GM18909 (cell line): ENCODE measurements around the gene CIPC.
A peak's percentile ranks its signal among the peaks of the same experiment; 100 is the strongest.

Source experiments
- ATAC-seq: cut with Tn5 transposase; IDR thresholded peaks from one replicate; pipeline ENCODE4 v1.9.1; 2021; ENCODE audit warnings: mild to moderate bottlenecking; ENCODE audit not compliant: unreplicated experiment, poor library complexity

Gene CIPC

DNA sequence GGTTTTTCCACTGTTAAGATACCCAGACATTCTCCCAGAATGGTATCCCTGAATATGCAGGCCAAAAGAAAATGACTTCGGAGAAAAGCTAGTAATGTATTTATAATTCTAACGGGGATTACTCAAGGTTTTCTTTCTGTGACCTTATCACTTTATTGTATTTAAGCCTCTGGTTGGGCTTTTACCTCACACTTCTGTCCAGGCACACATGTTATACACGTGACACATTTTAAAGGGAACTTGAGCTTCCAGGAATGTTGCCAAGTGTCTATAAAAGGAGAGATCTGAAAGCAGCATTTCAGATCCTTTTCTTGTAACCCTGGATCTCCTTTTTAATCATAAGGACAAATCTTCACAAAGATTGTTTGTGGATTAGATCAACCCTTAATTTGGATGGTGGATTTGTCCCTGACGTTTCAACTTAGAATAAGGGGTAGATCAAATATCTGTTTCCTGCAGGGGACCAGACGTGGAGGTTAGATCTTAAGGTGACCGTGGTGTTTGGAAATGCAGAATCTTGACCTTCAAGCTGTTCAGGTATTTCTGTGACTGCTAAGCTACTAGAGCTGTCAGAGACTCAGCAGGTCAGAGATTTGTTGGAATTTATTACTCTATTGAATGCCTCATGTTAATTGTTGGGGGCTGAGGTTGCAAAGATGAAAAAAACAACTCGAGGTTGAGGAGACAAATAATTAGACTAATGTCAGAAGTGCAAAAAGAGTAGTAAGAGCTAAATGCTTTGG, 1.5 kb downstream of the CIPC start:
- no peak for ATAC-seq

DNA sequence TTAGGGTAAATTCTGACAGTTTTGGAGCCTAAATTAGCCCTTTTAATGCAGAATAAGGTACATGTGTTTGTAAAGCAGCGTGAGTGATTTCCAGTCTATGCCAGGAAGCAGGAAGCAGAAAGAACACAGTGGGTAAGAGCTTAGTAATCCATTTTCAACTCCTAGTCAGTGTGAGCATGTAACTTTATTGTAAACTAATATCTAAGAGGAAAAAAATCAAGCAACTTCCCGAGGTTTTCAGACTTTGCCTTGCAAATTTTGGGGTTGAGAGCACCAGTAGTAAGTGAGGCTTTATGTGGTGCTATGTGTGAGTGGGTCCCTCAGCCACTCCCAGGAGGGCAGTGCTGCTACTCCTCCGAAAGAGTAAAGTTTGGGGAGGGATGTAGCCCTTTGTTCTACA, 2.9 kb downstream of the CIPC start:
- no peak for ATAC-seq

DNA sequence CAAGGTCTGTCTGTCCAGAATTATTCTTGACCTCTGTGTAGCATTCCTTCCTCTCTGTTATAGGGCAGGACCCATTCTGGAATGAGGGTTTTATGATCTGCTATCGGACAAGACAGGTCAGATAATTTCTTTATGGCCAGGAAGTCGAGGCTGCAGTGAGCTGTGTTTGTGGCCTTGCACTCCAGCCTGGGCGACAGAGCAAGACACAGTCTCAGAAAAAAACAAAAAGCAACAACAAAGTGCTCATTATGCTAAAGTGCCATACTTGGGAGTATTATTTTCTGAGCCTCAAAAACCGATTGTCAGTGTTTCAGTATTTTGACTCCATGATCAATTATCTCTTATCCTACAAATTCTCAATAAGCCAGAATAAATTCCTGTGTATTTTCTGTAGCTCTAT, 4.1 kb downstream of the CIPC start:
- ATAC-seq: no peak

DNA sequence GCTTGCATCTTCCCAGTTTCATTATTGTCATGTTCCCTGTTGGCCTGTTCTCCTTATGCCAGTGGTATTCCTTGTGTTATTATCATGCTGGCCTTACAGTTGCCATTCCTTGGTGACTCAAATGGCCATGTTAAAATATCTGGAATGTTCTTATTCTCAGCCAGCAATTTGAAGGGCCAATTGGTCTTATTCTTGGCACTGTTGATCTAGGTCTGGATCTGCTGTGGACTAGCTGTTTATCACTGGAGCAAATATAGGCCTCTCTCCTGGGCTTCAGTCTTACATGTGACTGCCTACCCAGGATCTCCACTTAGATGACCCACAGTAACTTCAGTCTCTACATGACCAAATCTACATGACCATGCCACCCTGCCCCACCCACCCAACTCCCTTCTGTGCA, 5.4 kb downstream of the CIPC start:
- ATAC-seq: no peak

DNA sequence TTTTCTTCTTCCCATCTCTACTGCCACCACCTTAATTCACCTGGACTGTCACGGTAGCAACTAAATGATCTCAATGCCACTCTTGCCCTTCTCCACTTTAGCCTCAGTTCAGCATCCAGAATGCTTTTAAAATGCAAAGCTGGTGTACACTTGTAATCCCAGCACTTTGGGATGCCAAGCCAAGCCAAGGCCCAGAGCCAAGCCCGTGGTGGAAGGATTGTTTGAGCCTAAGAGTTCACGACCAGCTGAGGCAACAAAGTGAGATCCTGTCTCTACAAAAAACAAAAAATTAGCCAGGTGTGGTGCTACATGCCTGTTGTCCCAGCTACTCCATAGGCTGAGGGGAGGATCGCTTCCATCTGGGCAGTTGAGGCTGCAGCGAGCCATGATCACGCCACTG, 5.9 kb downstream of the CIPC start:
- no peak for ATAC-seq

DNA sequence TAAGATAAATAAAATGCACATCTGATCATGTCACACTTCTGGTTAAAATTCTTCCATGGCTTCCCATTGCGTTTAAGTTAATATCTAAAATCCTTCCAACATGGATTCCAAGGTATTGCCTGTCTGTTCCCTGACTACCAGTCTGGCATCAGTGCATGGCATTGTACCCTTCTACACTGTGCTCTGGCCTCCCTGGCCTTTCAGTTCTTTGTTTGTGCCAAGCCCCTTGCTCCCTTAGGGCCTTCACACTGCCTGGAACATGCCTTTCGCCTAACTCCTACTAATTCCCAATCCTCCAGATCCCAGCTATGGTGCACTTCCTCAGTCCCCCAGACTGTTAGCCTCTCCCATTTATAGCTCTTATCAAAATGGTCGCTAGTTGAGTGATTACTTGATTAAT, 6.3 kb downstream of the CIPC start:
- no peak for ATAC-seq

DNA sequence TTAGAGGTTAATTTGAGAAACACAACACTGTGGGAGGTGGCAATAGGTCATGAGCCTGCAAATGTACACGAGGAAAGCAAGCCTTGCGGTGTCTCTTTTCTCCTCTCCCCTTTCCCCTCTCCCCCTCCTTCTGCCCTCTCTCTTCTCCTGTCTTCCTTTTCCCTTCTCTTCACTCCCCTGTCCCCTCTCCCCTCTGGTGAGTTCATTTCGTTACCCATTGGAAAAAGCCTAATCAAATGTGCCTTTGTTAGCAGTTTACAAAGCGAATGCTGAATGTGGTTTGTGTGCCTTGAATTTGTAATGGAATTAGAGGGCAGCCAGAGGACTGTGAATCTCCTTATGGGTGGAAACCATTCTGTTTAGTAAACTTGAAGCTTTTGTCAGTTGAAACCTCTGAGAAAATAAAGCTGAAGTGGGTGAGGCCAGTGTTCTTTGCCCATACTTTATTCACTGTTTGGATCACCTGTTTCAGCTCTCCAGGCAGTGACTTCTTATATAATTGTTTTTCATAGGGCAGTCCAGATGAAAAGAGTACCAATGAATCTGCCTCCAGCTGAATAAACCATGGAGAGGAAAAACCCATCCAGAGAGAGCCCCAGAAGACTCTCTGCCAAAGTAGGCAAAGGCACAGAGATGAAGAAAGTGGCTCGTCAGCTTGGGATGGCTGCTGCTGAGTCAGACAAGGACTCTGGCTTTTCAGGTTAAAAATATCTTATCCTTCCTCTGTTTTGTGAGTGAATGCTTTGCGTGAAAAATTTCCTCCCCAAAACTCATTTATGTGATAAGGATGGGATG, 7.3 kb downstream of the CIPC start:
- ATAC-seq: no peak

DNA sequence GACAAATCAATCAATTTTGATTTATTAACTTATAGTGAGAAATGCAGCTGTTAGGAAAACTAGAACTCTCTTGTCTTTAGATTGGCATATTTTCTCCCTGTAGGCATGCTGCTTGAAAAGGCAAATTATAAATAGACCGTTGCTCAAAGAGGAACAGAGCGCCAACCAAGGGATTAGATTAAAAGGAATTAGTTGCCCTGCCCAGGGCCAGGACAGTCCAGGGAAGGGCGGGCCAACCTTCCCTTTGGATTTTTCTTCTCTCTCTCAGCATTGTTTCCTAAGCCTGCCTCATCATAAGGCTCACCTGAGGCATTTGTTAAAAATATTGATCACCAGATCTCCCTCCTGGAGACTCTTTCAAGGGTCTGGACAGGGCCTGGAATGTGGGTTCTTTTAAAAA, 8.6 kb downstream of the CIPC start:
- no peak for ATAC-seq

DNA sequence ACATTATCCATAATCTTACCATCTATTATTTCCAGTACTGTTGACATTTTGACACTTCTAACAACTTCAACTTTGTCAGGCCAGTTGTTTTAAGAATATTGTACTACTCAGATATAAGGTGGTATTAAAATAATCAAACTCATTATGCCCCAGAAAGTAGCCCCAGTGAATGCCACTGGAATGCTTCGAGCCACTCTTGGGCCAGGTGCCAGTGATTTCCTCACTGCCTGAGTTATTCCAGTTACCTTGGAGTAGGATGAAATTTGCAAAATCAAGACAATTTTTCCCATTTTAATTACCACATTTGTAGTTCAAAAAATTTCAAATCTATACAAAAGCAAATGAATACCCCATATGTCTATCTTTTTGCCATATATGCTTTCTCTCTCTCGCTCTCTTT, 9.2 kb downstream of the CIPC start:
- ATAC-seq: no peak

DNA sequence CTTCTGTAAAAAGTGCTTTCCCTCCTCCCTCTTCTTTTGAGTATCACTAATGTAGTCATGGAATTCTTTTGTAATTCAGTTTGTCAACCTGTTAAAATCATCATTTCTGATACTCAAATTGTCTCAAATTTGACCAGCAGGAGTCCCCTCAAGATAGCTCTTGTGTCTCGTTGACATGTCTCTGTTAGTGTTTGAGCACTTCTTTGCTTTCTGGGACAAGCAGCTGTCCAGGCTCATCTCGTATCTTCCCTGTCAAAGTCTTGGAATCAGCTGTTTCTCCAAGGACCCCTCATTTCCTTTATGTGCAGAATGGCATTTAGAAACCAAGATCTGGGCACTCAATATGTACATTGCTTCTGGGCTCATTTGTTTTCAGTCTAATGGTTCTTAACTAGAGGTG, 10.7 kb downstream of the CIPC start:
- no peak for ATAC-seq

DNA sequence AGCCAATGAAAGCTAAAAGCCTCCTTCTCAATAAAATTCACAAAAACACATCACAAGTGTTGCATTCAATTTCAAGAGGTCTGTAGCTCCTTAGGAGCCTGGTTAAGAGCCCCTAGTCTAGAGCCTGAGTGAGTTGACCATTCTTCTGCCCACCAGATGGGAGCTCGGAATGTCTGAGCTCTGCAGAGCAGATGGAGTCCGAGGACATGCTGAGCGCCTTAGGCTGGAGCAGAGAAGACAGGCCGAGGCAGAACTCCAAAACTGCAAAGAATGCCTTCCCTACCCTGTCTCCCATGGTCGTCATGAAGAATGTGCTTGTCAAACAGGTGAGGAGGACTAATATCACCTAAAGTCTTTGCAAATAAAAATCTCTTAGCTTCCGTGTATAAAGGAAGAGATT, 11.6 kb downstream of the CIPC start:
- ATAC-seq: no peak

DNA sequence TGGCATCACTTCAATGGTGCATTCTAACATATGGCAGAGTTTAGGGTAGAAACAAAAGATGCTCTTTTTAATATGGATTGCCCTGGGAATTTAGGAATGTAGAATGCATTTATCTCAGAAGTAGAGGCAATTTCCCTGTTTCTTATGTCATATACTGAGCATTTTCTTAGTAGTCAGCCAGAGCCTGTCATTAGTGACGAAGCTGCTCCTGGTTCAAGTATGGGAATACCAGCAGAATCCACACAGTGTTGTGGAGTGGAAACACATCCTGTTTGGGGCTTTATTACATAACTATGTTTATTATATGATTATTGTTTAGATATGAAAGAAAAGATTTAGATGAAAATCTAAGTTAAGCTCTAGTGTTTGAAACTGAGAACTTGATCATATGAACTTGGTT, 12.2 kb downstream of the CIPC start:
- ATAC-seq: no peak

DNA sequence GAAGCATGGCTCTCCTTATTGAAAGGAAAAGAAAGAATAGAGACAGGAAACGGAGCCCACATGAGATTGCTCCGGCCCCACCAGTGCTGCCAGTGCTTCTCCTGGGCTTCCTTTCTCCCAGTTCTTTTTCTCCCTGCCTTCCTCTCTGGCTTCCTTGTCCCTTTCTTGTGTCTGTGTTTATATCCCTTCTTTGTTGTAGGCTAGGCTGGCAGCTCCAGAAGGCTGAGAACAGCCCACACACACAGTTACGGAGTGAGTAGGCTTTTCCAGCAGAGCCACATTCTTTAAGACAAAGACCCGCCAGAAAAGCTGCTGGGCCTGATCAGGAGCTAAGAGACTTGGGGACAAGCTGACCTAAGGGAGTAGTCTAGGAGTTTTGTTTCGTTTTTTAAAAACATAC, 13.0 kb downstream of the CIPC start:
- no peak for ATAC-seq

DNA sequence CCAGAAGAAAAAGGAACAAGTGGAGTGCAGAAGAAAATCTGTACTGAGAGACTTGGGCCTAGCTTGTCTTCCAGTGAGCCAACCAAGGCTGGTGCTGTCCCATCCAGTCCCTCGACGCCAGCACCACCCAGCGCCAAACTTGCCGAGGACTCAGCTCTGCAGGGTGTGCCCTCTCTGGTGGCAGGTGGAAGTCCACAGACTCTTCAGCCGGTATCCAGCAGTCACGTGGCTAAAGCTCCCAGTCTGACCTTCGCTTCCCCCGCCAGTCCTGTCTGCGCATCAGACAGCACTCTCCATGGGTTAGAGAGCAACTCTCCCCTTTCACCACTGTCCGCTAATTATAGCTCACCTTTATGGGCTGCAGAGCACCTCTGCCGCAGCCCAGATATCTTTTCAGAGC, 15.6 kb downstream of the CIPC start:
- no peak for ATAC-seq

DNA sequence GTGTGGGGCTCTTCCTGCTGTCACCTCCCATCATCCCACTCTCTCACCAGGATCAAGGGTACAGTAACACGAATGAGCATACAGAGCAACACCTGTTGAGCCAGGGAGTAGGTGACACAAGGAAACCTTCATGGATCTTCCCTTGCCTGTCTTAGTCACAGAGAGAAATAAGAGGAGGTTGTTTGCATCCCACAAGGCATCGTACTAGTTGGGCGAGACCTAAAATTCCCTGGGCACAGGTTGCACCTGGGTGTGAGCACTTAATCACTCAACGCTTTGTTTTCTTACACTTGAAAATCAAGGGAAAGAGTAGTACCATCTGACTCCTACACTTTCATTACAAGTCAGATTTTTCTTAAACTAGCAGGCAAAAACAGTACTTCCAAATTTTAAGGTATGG, 16.6 kb downstream of the CIPC start:
- no peak for ATAC-seq

DNA sequence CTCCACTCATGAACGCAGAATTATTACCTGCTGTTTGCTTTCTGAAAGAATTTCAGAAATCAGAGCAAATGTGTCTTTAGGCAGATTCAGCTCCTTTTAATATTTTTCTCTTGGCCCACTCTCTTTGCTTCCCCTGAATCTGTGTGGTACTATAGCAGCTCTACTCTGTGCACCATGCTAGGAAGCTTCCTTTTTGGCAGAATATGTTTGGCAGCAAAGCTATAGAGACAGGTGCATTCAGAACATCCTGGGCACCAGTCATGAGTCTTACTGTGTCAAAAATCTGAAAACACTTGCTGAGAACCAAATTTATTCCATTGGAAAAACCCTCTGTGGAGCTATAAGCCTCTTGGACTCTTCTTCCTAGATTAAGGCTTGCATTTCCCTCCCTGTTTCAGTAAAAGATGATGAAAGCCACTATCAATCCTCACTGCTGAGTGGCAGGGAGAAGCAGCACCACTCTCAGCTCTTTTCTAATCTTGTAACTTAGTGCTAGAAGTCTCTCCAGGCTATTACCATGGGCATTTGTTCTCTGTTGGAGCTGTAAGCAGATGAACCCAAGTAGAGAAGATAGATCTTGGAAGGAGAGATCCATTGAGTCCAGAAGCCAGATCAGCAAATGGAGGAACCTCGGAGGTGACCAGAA, 18.2 kb downstream of the CIPC start:
- ATAC-seq: no peak

DNA sequence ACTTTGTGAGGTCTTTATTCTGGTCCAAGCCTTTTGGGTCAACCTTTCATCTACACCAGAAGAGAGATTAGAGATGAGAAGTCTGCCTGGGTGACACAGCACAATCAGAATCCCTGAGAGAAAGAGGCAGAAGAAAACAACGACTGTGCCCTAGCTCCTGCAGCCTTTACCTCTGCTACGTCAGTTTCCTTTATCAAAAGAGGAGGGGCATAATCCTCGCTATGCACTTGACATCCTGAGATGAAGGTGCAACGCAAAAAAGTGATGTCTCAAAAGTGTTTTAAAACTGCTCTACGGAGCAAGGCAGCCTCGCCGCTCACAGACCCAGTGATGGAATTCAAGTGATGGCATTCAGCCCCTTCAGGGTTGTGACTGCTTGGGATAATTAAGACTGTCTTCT, 21.8 kb downstream of the CIPC start:
- no peak for ATAC-seq

DNA sequence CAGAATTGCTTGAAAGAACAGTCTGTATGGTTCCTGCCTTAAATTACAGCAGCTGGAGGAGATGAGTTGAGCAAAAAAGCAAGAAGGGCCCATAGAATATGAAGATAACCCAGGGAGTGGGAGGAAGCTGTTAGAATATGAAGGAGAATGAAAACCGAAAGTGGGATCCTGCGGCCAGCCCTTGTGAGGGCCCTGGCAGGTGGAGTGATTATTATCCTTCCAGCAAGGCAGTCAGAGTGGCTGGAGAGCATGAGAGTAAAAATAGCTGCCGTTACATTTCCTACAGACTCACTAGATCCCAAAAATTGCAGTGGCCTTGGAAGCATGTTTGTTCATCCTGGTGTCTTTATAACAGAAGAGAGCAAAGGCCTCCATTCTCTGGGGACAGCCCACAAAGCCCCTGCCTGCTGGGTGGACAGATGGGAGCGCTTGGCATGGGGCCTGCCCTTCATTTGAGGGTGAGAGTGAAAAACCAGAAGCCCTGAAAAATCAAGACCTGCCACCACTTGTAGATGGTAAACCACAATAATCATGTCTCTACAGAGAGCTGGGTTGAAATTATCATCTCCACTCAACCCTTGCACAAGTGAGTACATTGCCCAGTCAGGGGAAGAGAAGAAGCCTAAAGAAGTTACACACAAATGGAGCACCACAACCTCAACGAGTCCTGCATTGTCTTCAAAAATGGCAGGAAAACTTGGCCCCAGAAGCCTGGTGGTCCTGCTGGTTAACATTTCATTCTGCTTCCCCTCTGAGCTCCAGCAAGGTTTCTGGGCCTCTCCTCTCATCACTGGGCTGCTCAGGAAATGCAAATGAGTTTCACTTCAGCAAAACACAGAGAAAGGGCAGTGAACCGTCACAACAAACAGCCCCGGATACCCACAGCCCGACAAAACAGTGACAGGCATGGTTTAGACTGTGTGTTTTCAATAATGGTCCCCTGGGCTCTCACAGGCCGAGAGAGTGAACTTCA, 23.0 kb downstream of the CIPC start:
- ATAC-seq: peak; percentile 89

DNA sequence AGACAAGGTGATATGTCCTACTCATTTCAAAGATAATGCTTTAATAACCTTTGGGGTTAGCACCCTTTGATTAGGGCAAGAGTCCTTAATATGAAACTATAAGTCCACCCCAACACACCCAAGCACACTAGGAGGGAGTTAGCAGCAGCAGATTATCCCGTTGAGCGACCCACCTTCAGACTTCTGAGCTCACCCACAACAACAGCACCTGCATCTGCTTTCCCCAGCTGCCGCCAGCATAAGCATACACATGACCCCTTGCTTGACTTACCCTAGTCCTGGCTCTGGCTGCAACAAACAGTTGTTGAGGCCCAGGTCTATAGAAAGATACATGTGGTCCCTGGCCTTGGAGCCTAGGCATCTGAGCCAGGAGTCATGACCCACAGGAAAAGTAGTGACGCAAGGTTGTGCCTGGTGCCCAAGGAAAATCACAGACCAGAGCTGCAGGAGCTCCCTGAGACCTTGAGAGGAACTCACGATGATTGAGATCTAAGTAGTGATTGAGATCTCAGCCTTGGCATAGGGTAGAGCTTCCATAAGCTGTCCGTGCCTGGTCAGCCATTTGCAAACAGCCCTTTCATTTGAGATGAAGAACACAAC, 24.6 kb downstream of the CIPC start:
- ATAC-seq: no peak
